ENCODE data around the gene ARHGAP19. TPM values are rescaled to one million over a fixed set of nuclear protein-coding genes. Genes with fewer than 3 reads are reported as not detected.

ARHGAP19 gene
- total and polyA plus RNA-seq, 9 of the 15 experiments (the other 6 are each of a cell fraction or from before 2014, with no cell fraction given) = 14.8 to 49.5 (median 26.8) TPM

- TF ChIP-seq ATF6 (CRISPR knock-in tag; IDR thresholded peaks at IDR 0.05) = no peak
- no peak for TF ChIP-seq TRIM28 (IDR thresholded peaks at IDR 0.05)
- no peak for TF ChIP-seq CBX8 (IDR thresholded peaks at IDR 0.05; ENCODE audit: borderline replicate concordance, extremely low read depth, low read depth, low read length, poor library complexity, severe bottlenecking)
- 0 out of 2 replicates have a peak, but pooled peaks have one; percentile 18 for TF ChIP-seq ATF2 (CRISPR knock-in tag; IDR thresholded peaks at IDR 0.05)
- TF ChIP-seq KLF6 (CRISPR knock-in tag; IDR thresholded peaks at IDR 0.05; ENCODE audit: borderline replicate concordance) = no peak
- peak; percentile 86 for TF ChIP-seq MAX (CRISPR knock-in tag; IDR thresholded peaks at IDR 0.05)
- TF ChIP-seq ZNF740 (CRISPR knock-in tag; IDR thresholded peaks at IDR 0.05) = no peak
- TF ChIP-seq ZNF740 (tag; IDR thresholded peaks at IDR 0.05) = no peak
- TF ChIP-seq CEBPB (tag; IDR thresholded peaks at IDR 0.05) = no peak
- no peak for TF ChIP-seq ZBTB5 (IDR thresholded peaks at IDR 0.05)
- TF ChIP-seq ELF1 (tag; IDR thresholded peaks at IDR 0.05) = peak; percentile 41; the same call in 1 of the 2 replicates
- TF ChIP-seq LCOR (CRISPR knock-in tag; IDR thresholded peaks at IDR 0.05) = no peak
- TF ChIP-seq PCBP2 (IDR thresholded peaks at IDR 0.05; ENCODE audit: low read depth, low read length, poor library complexity, severe bottlenecking) = no peak
- TF ChIP-seq PURB (CRISPR knock-in tag; IDR thresholded peaks at IDR 0.05; ENCODE audit: low read depth) = no peak
- TF ChIP-seq CBX3 (IDR thresholded peaks at IDR 0.05; ENCODE audit: borderline replicate concordance in 1 of 2, low read length in 2 of 2) = no peak; a peak in 1 of 3 replicates
- no peak for TF ChIP-seq PML (IDR thresholded peaks at IDR 0.05; ENCODE audit: low read length)
- TF ChIP-seq TEAD1 (CRISPR knock-in tag; IDR thresholded peaks at IDR 0.05) = peak in 1 of 2 experiments; percentile 35; a peak in 1 of 4 replicates
Measured at GRCh38 chr10:97334370-97335175, 42.1 kb upstream of the ARHGAP19 start, which contains the start of gene FRAT2 (continued).

All from K562 (cell line).